ENCODE measurements around the gene HES2.
"Not testable (repeated sequence)": the region's sequence is repeated elsewhere in the genome, so short reads cannot be mapped to it uniquely, and the experiment has no call there.

The HES2 gene

GRCh38 chr1:6438047-6438525 is 18.4 kb upstream of the HES2 start:
- Histone ChIP-seq H3K36me3 (ENCODE audit: insufficient read depth, insufficient read length, low read length) (no peaks in the 10 kb centered on the region), H3K27me3 (ENCODE audit: insufficient read depth, insufficient read length) (peaks cover 9% of the 10 kb centered on the region), H3K9ac (ENCODE audit: insufficient read length, low read depth) (no peak overlapping the region), H3K9me3 (ENCODE audit: insufficient read depth, low read length) (no peaks in the 10 kb centered on the region), H3K4me1 (ENCODE audit: insufficient read depth, insufficient read length) (peaks cover 13% of the 10 kb centered on the region), H3K4me3 (ENCODE audit: insufficient read length, low read depth) (no peak overlapping the region)
- peak; percentile 58 for DNase-seq (ENCODE audit: low read depth, low spot score)
- no peak for TF ChIP-seq ZNF274 (IDR thresholded peaks at IDR 0.05; ENCODE audit: low read depth, low read length)
- TF ChIP-seq SUZ12 (IDR thresholded peaks at IDR 0.05; ENCODE audit: extremely low read depth, insufficient read depth, insufficient read length): no peak
- no peak for TF ChIP-seq YY1 (IDR thresholded peaks at IDR 0.05; ENCODE audit: insufficient read depth, insufficient read length)

- not testable (repeated sequence) for H3K4me3 ChIP-seq (ENCODE audit: insufficient read length, low read depth); H3K9me3 ChIP-seq (ENCODE audit: insufficient read depth, low read length); H3K36me3 ChIP-seq (ENCODE audit: insufficient read depth, insufficient read length, low read length); DNase-seq (ENCODE audit: low read depth, low spot score); H3K9ac ChIP-seq (ENCODE audit: insufficient read length, low read depth); H3K27me3 ChIP-seq (ENCODE audit: insufficient read depth, insufficient read length)
- H3K4me1 ChIP-seq (ENCODE audit: insufficient read depth, insufficient read length): peaks cover 13% of the 10 kb centered on the region
Observed at GRCh38 chr1:6437012-6437700, 17.4 kb upstream of the HES2 start.

GRCh38 chr1:6436277-6436676 is 16.6 kb upstream of the HES2 start:
- H3K9me3 ChIP-seq (ENCODE audit: insufficient read depth, low read length); H3K4me1 ChIP-seq (ENCODE audit: insufficient read depth, insufficient read length); H3K9ac ChIP-seq (ENCODE audit: insufficient read length, low read depth); DNase-seq (ENCODE audit: low read depth, low spot score); H3K4me3 ChIP-seq (ENCODE audit: insufficient read length, low read depth); H3K27me3 ChIP-seq (ENCODE audit: insufficient read depth, insufficient read length); H3K36me3 ChIP-seq (ENCODE audit: insufficient read depth, insufficient read length, low read length): not testable (repeated sequence)

GRCh38 chr1:6435547-6435946 is 15.8 kb upstream of the HES2 start:
- H3K9me3 ChIP-seq (ENCODE audit: insufficient read depth, low read length): no peaks in the 10 kb centered on the region
- no peaks in the 10 kb centered on the region for H3K36me3 ChIP-seq (ENCODE audit: insufficient read depth, insufficient read length, low read length)
- no peak overlapping the region for H3K9ac ChIP-seq (ENCODE audit: insufficient read length, low read depth)
- TF ChIP-seq YY1 (IDR thresholded peaks at IDR 0.05; ENCODE audit: insufficient read depth, insufficient read length) (no peak), SUZ12 (IDR thresholded peaks at IDR 0.05; ENCODE audit: extremely low read depth, insufficient read depth, insufficient read length) (no peak), ZNF274 (IDR thresholded peaks at IDR 0.05; ENCODE audit: low read depth, low read length) (no peak)
- H3K27me3 ChIP-seq (ENCODE audit: insufficient read depth, insufficient read length): no peaks in the 10 kb centered on the region
- H3K4me1 ChIP-seq (ENCODE audit: insufficient read depth, insufficient read length): peaks cover 7% of the 10 kb centered on the region
- no peak overlapping the region for H3K4me3 ChIP-seq (ENCODE audit: insufficient read length, low read depth)
- no peak for DNase-seq (ENCODE audit: low read depth, low spot score)

- TF ChIP-seq ZNF274 (IDR thresholded peaks at IDR 0.05; ENCODE audit: low read depth, low read length) (no peak), YY1 (IDR thresholded peaks at IDR 0.05; ENCODE audit: insufficient read depth, insufficient read length) (no peak), SUZ12 (IDR thresholded peaks at IDR 0.05; ENCODE audit: extremely low read depth, insufficient read depth, insufficient read length) (no peak)
- H3K4me3 ChIP-seq (ENCODE audit: insufficient read length, low read depth): no peak overlapping the region
- no peaks in the 10 kb centered on the region for H3K9me3 ChIP-seq (ENCODE audit: insufficient read depth, low read length)
- H3K4me1 ChIP-seq (ENCODE audit: insufficient read depth, insufficient read length): peaks cover 7% of the 10 kb centered on the region
- no peaks in the 10 kb centered on the region for H3K36me3 ChIP-seq (ENCODE audit: insufficient read depth, insufficient read length, low read length)
- no peaks in the 10 kb centered on the region for H3K27me3 ChIP-seq (ENCODE audit: insufficient read depth, insufficient read length)
- DNase-seq (ENCODE audit: low read depth, low spot score): no peak
- H3K9ac ChIP-seq (ENCODE audit: insufficient read length, low read depth): no peak overlapping the region
Observed at GRCh38 chr1:6435129-6435528, 15.4 kb upstream of the HES2 start.

- no peak overlapping the region for H3K9ac ChIP-seq (ENCODE audit: insufficient read length, low read depth)
- H3K36me3 ChIP-seq (ENCODE audit: insufficient read depth, insufficient read length, low read length): no peaks in the 10 kb centered on the region
- peaks cover 7% of the 10 kb centered on the region for H3K4me1 ChIP-seq (ENCODE audit: insufficient read depth, insufficient read length)
- H3K4me3 ChIP-seq (ENCODE audit: insufficient read length, low read depth): no peak overlapping the region
- TF ChIP-seq ZNF274 (IDR thresholded peaks at IDR 0.05; ENCODE audit: low read depth, low read length) (no peak), YY1 (IDR thresholded peaks at IDR 0.05; ENCODE audit: insufficient read depth, insufficient read length) (no peak), SUZ12 (IDR thresholded peaks at IDR 0.05; ENCODE audit: extremely low read depth, insufficient read depth, insufficient read length) (no peak)
- H3K9me3 ChIP-seq (ENCODE audit: insufficient read depth, low read length): no peaks in the 10 kb centered on the region
- no peaks in the 10 kb centered on the region for H3K27me3 ChIP-seq (ENCODE audit: insufficient read depth, insufficient read length)
- no peak for DNase-seq (ENCODE audit: low read depth, low spot score)
Observed at GRCh38 chr1:6434186-6434585, 14.5 kb upstream of the HES2 start.

GRCh38 chr1:6431645-6432579 is 12.2 kb upstream of the HES2 start:
- H3K9me3 ChIP-seq (ENCODE audit: insufficient read depth, low read length); DNase-seq (ENCODE audit: low read depth, low spot score); H3K36me3 ChIP-seq (ENCODE audit: insufficient read depth, insufficient read length, low read length); H3K9ac ChIP-seq (ENCODE audit: insufficient read length, low read depth); H3K4me3 ChIP-seq (ENCODE audit: insufficient read length, low read depth); H3K4me1 ChIP-seq (ENCODE audit: insufficient read depth, insufficient read length); H3K27me3 ChIP-seq (ENCODE audit: insufficient read depth, insufficient read length): not testable (repeated sequence)

- not testable (repeated sequence) for H3K9me3 ChIP-seq (ENCODE audit: insufficient read depth, low read length); H3K4me3 ChIP-seq (ENCODE audit: insufficient read length, low read depth); H3K4me1 ChIP-seq (ENCODE audit: insufficient read depth, insufficient read length); H3K9ac ChIP-seq (ENCODE audit: insufficient read length, low read depth); DNase-seq (ENCODE audit: low read depth, low spot score); H3K36me3 ChIP-seq (ENCODE audit: insufficient read depth, insufficient read length, low read length)
- peaks cover 18% of the 10 kb centered on the region for H3K27me3 ChIP-seq (ENCODE audit: insufficient read depth, insufficient read length)
Observed at GRCh38 chr1:6429660-6430411, 10.1 kb upstream of the HES2 start.

GRCh38 chr1:6428453-6428852 is 8.7 kb upstream of the HES2 start:
- not testable (repeated sequence) for DNase-seq (ENCODE audit: low read depth, low spot score); H3K36me3 ChIP-seq (ENCODE audit: insufficient read depth, insufficient read length, low read length); H3K9me3 ChIP-seq (ENCODE audit: insufficient read depth, low read length); H3K4me1 ChIP-seq (ENCODE audit: insufficient read depth, insufficient read length); H3K9ac ChIP-seq (ENCODE audit: insufficient read length, low read depth); H3K4me3 ChIP-seq (ENCODE audit: insufficient read length, low read depth)
- H3K27me3 ChIP-seq (ENCODE audit: insufficient read depth, insufficient read length): peaks cover 31% of the 10 kb centered on the region

Data from NT2/D1 (cell line).